ENCODE data around the gene AMBRA1. TPM values are rescaled to one million over a fixed set of nuclear protein-coding genes. Genes with fewer than 3 reads are reported as not detected.

Gene AMBRA1
- total RNA-seq, 1 experiment from 2014 or later: 15.8 TPM

DNA sequence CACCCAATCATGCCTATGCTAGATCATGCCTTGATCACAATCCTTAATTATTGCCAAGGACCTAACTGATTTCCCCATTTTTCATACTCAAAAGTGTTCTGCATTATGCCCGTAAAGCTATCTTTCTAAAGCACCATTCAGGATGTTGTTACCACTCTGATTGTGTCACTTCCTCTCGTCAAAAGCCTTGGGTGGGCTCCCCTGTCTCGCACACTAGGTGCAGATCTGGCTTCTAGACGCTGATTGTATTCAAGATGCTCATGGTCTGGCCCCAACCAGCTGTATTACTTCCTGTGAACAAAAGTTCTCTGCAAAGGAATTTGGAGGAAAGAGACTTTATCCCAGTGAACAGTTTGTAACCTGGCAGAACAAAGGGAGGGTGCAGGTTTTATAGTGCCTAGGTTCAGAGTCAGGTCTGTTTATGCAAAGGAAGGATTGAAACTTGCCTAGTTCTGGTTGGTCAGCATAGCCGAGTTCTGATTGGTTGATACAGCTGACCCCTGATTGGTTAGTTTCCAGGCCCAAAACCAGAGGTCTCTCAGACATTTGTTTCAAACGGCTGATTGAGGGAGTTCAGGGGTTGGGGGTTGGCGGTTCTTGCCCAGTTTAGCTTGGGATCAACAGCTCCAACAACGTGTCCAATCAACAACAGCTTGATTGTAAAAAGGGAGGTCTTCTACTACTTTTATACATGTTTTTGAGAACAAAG is 49.0 kb upstream of the AMBRA1 start:
- no peak overlapping the region for H3K27ac ChIP-seq (ENCODE audit: low read length)
- TF ChIP-seq EZH2 (IDR thresholded peaks at IDR 0.05; ENCODE audit: low read length, unreplicated experiment) (no peak), EZH2phosphoT487 (IDR thresholded peaks at IDR 0.05; ENCODE audit: borderline replicate concordance, low read length) (no peak)
- TF ChIP-seq, protein P1, sequence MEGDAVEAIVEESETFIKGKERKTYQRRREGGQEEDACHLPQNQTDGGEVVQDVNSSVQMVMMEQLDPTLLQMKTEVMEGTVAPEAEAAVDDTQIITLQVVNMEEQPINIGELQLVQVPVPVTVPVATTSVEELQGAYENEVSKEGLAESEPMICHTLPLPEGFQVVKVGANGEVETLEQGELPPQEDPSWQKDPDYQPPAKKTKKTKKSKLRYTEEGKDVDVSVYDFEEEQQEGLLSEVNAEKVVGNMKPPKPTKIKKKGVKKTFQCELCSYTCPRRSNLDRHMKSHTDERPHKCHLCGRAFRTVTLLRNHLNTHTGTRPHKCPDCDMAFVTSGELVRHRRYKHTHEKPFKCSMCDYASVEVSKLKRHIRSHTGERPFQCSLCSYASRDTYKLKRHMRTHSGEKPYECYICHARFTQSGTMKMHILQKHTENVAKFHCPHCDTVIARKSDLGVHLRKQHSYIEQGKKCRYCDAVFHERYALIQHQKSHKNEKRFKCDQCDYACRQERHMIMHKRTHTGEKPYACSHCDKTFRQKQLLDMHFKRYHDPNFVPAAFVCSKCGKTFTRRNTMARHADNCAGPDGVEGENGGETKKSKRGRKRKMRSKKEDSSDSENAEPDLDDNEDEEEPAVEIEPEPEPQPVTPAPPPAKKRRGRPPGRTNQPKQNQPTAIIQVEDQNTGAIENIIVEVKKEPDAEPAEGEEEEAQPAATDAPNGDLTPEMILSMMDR (conservative IDR thresholded peaks at IDR 0.05; ENCODE audit: low read depth, low read length): no peak
- H3K79me2 ChIP-seq (ENCODE audit: low read length): no peaks in the 10 kb centered on the region
- H4K20me1 ChIP-seq (ENCODE audit: low read length): no peaks in the 10 kb centered on the region
- intact Hi-C loops (cut with micrococcal nuclease): no loop called here
- no peak overlapping the region for H3K4me3 ChIP-seq (ENCODE audit: low read length)
- BruUV-seq (replicated peaks): no TSS peak
- no peaks in the 10 kb centered on the region for H3F3A ChIP-seq (ENCODE audit: low read length, unreplicated experiment)
- no peak overlapping the region for H2AFZ ChIP-seq (ENCODE audit: low read length)
- ATAC-seq (no peak), DNase-seq (no peak)
- no peaks in the 10 kb centered on the region for H3K9me2 ChIP-seq (replicated peaks; ENCODE audit: low read length)
- POLR2A ChIA-PET (ENCODE audit: unreplicated experiment): no interaction called here
- CTCF ChIA-PET: no interaction called here
- H3K9me3 ChIP-seq (ENCODE audit: low read length): no peaks in the 10 kb centered on the region
- peaks cover 8% of the 10 kb centered on the region for H3K36me3 ChIP-seq (ENCODE audit: low read depth, low read length)
- no peak overlapping the region for H3K4me2 ChIP-seq (ENCODE audit: low read length)
- H3K4me1 ChIP-seq (ENCODE audit: insufficient read depth, low read length): no peaks in the 10 kb centered on the region
- H3K27me3 ChIP-seq (ENCODE audit: low read length): no peaks in the 10 kb centered on the region
- H3K9ac ChIP-seq (ENCODE audit: low read length): no peak overlapping the region

DNA sequence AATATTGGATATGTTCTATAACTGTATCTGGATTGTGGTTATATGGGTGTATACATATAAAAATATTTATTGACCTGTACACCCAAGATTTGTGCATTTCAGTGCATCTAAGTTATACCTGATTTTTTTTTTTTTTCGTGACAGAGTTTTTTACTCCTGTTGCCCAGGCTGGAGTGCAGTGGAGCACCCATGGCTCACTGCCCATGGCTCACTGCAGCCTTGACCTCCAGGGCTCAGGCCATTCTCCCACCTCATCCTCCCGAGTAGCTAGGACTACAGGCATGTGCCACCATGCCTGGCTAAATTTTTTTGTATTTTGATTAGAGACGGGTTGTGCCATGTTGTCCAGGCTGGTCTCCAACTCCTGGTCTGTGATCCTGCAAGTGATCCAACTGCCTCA is 47.8 kb upstream of the AMBRA1 start:
- Histone ChIP-seq H3K36me3 (ENCODE audit: low read depth, low read length) (peaks cover 6% of the 10 kb centered on the region), H3K27me3 (ENCODE audit: low read length) (no peaks in the 10 kb centered on the region), H3K9ac (ENCODE audit: low read length) (no peak overlapping the region), H3K4me3 (ENCODE audit: low read length) (no peak overlapping the region), H4K20me1 (ENCODE audit: low read length) (no peaks in the 10 kb centered on the region), H2AFZ (ENCODE audit: low read length) (no peak overlapping the region), H3K4me2 (ENCODE audit: low read length) (no peak overlapping the region), H3K79me2 (ENCODE audit: low read length) (no peaks in the 10 kb centered on the region), H3K9me3 (ENCODE audit: low read length) (no peaks in the 10 kb centered on the region), H3K4me1 (ENCODE audit: insufficient read depth, low read length) (no peaks in the 10 kb centered on the region), H3K9me2 (replicated peaks; ENCODE audit: low read length) (no peaks in the 10 kb centered on the region), H3K27ac (ENCODE audit: low read length) (no peak overlapping the region), H3F3A (ENCODE audit: low read length, unreplicated experiment) (no peaks in the 10 kb centered on the region)
- TF ChIP-seq EZH2phosphoT487 (IDR thresholded peaks at IDR 0.05; ENCODE audit: borderline replicate concordance, low read length) (no peak), EZH2 (IDR thresholded peaks at IDR 0.05; ENCODE audit: low read length, unreplicated experiment) (no peak)
- TF ChIP-seq, protein P1 (conservative IDR thresholded peaks at IDR 0.05; ENCODE audit: low read depth, low read length): no peak
- BruUV-seq (replicated peaks): no TSS peak
- ATAC-seq (no peak), DNase-seq (no peak)
- intact Hi-C loops (cut with micrococcal nuclease): no loop called here
- CTCF ChIA-PET: no interaction called here
- POLR2A ChIA-PET (ENCODE audit: unreplicated experiment): interaction anchor here (0.6 kb wide), 1 partner anchor 11 kb away, joined by 11 read pairs; no protein-coding TSS in a partner anchor

DNA sequence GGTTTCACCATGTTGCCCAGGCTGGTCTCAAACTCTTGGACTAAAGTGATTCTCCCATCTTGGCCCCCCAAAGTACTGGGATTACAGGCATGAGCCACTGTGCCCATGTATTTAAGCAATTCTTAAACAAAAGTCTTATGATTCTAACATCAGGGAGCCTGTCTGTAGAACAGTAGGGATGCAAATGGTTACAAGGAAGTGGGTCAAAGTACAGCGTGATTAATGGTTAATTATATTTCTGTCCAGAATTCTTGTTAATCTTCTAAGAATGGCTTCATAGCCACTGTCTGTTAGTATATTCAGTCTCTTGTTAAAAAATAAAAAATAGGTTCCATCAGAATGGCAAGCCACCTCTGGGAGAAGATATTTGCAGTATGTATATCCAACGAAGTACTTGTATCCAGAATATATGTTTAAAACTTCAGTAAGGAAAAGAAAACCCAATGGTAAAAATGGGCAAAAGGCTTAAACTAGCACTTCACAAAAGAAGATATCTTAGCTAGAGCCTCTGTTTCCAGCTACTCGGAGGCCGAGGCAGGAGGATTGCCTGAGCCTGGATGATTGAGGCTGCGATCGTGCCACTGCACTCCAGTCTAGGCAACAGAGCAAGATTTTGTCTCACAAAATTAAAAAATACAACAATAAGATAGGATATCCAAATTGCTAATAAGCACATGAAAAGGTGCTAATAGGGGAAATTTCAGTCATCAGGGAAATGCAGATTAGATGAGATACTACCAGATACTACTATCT is 46.4 kb upstream of the AMBRA1 start:
- H3K79me2 ChIP-seq (ENCODE audit: low read length): no peaks in the 10 kb centered on the region
- TF ChIP-seq EZH2 (IDR thresholded peaks at IDR 0.05; ENCODE audit: low read length, unreplicated experiment) (no peak), EZH2phosphoT487 (IDR thresholded peaks at IDR 0.05; ENCODE audit: borderline replicate concordance, low read length) (no peak)
- TF ChIP-seq, protein P1 (conservative IDR thresholded peaks at IDR 0.05; ENCODE audit: low read depth, low read length): no peak
- H3K9me2 ChIP-seq (replicated peaks; ENCODE audit: low read length): no peaks in the 10 kb centered on the region
- no peak overlapping the region for H2AFZ ChIP-seq (ENCODE audit: low read length)
- BruUV-seq (replicated peaks): no TSS peak
- H3K27me3 ChIP-seq (ENCODE audit: low read length): no peaks in the 10 kb centered on the region
- ChIA-PET CTCF (no interaction called here), POLR2A (ENCODE audit: unreplicated experiment) (no interaction called here)
- no peak overlapping the region for H3K9ac ChIP-seq (ENCODE audit: low read length)
- no peak overlapping the region for H3K4me2 ChIP-seq (ENCODE audit: low read length)
- DNase-seq (no peak), ATAC-seq (no peak)
- no peaks in the 10 kb centered on the region for H3K4me1 ChIP-seq (ENCODE audit: insufficient read depth, low read length)
- H3K9me3 ChIP-seq (ENCODE audit: low read length): no peaks in the 10 kb centered on the region
- H3K27ac ChIP-seq (ENCODE audit: low read length): no peak overlapping the region
- H3K36me3 ChIP-seq (ENCODE audit: low read depth, low read length): no peaks in the 10 kb centered on the region; the same call in none of the 2 replicates
- no peaks in the 10 kb centered on the region for H4K20me1 ChIP-seq (ENCODE audit: low read length)
- H3F3A ChIP-seq (ENCODE audit: low read length, unreplicated experiment): no peaks in the 10 kb centered on the region
- intact Hi-C loops (cut with micrococcal nuclease): no loop called here
- no peak overlapping the region for H3K4me3 ChIP-seq (ENCODE audit: low read length)
